ENCODE measurements around the gene HDAC4.
"Not testable (repeated sequence)": the region's sequence is repeated elsewhere in the genome, so short reads cannot be mapped to it uniquely, and the experiment has no call there.

The HDAC4 gene

GRCh38 chr2:239181074-239181902 is 219.5 kb downstream of the HDAC4 start:
- DNase-seq: no peak

GRCh38 chr2:239180526-239181073 is 220.2 kb downstream of the HDAC4 start:
- DNase-seq: no peak

GRCh38 chr2:239179851-239180371 is 220.9 kb downstream of the HDAC4 start:
- DNase-seq: no peak

- DNase-seq: no peak
Observed at GRCh38 chr2:239178954-239179353, 221.9 kb downstream of the HDAC4 start.

- no peak for DNase-seq
Observed at GRCh38 chr2:239178484-239178883, 222.3 kb downstream of the HDAC4 start.

GRCh38 chr2:239177908-239178307 is 222.9 kb downstream of the HDAC4 start:
- DNase-seq: no peak

GRCh38 chr2:239177325-239177724 is 223.5 kb downstream of the HDAC4 start:
- DNase-seq: no peak

- not testable (repeated sequence) for DNase-seq
Observed at GRCh38 chr2:239176138-239176803, 224.5 kb downstream of the HDAC4 start.

- no peak for DNase-seq
Observed at GRCh38 chr2:239175181-239175580, 225.6 kb downstream of the HDAC4 start.

- no peak for DNase-seq
Observed at GRCh38 chr2:239173301-239173700, 227.5 kb downstream of the HDAC4 start.

- no peak for DNase-seq
Observed at GRCh38 chr2:239171643-239172042, 229.2 kb downstream of the HDAC4 start.

GRCh38 chr2:239169311-239170048 is 231.3 kb downstream of the HDAC4 start:
- no peak for DNase-seq

GRCh38 chr2:239168575-239168974 is 232.2 kb downstream of the HDAC4 start:
- no peak for DNase-seq

GRCh38 chr2:239167766-239168444 is 232.9 kb downstream of the HDAC4 start:
- no peak for DNase-seq

- DNase-seq: no peak
Observed at GRCh38 chr2:239167011-239167673, 233.7 kb downstream of the HDAC4 start.

GRCh38 chr2:239166201-239166834 is 234.5 kb downstream of the HDAC4 start:
- no peak for DNase-seq

- DNase-seq: no peak
Observed at GRCh38 chr2:239165206-239165831, 235.5 kb downstream of the HDAC4 start.

- DNase-seq: no peak
Observed at GRCh38 chr2:239164335-239164871, 236.4 kb downstream of the HDAC4 start.

GRCh38 chr2:239163688-239164334 is 237.0 kb downstream of the HDAC4 start:
- DNase-seq: no peak

Measured in fibroblast of skin of back (primary cell).